NOMO-1 treated with DMSO at 0.1 percent for 48 hours (cell line): ENCODE results near the gene SMG1.
A peak's percentile ranks its signal among the peaks of the same experiment; 100 is the strongest.
"Not testable (repeated sequence)": the region's sequence is repeated elsewhere in the genome, so short reads cannot be mapped to it uniquely, and the experiment has no call there.

Source experiments
- DNase-seq: peaks from one replicate; lab custom pipeline; 2025; ENCODE audit not compliant: unreplicated experiment; lab: John Stamatoyannopoulos, UW

SMG1 gene

GRCh38 chr16:18936727-18937340 is 10.6 kb upstream of the SMG1 start:
- DNase-seq = no peak

GRCh38 chr16:18933501-18933900 is 7.3 kb upstream of the SMG1 start:
- no peak for DNase-seq

GRCh38 chr16:18932243-18932987 is 6.2 kb upstream of the SMG1 start:
- DNase-seq = no peak

- no peak for DNase-seq
These were observed 5.5 kb upstream of the SMG1 start for GRCh38 chr16:18931756-18932155.

GRCh38 chr16:18930095-18930494 is 3.9 kb upstream of the SMG1 start:
- DNase-seq = not testable (repeated sequence)

- not testable (repeated sequence) for DNase-seq
These were observed 1.9 kb upstream of the SMG1 start for GRCh38 chr16:18928073-18928472.

GRCh38 chr16:18925215-18925985 is 808 bp downstream of the SMG1 start:
- peak; percentile 34 for DNase-seq

GRCh38 chr16:18923935-18924334 is 2.3 kb downstream of the SMG1 start:
- not testable (repeated sequence) for DNase-seq

- DNase-seq = not testable (repeated sequence)
These were observed 3.1 kb downstream of the SMG1 start for GRCh38 chr16:18923124-18923523.

- not testable (repeated sequence) for DNase-seq
These were observed 16.6 kb downstream of the SMG1 start for GRCh38 chr16:18909585-18909984.

GRCh38 chr16:18908716-18909115 is 17.5 kb downstream of the SMG1 start:
- DNase-seq = not testable (repeated sequence)

- DNase-seq = not testable (repeated sequence)
These were observed 23.4 kb downstream of the SMG1 start for GRCh38 chr16:18902778-18903177.

GRCh38 chr16:18902044-18902443 is 24.2 kb downstream of the SMG1 start:
- not testable (repeated sequence) for DNase-seq

GRCh38 chr16:18901194-18901593 is 25.0 kb downstream of the SMG1 start:
- not testable (repeated sequence) for DNase-seq

GRCh38 chr16:18884456-18884855 is 41.8 kb downstream of the SMG1 start:
- DNase-seq = not testable (repeated sequence)

- not testable (repeated sequence) for DNase-seq
These were observed 48.5 kb downstream of the SMG1 start for GRCh38 chr16:18877734-18878133.

- DNase-seq = peak; percentile 21
These were observed 48.9 kb downstream of the SMG1 start for GRCh38 chr16:18877259-18877658.

GRCh38 chr16:18876301-18876700 is 49.9 kb downstream of the SMG1 start:
- DNase-seq = not testable (repeated sequence)

GRCh38 chr16:18869043-18869771 is 57.0 kb downstream of the SMG1 start:
- not testable (repeated sequence) for DNase-seq

- not testable (repeated sequence) for DNase-seq
These were observed 59.9 kb downstream of the SMG1 start for GRCh38 chr16:18866277-18866823.

- not testable (repeated sequence) for DNase-seq
These were observed 63.3 kb downstream of the SMG1 start for GRCh38 chr16:18862891-18863290.
